B cell (primary cell): Measurements from ENCODE around the gene ARPIN. TPM values are rescaled to one million over a fixed set of nuclear protein-coding genes. Genes with fewer than 3 reads are reported as not detected.
"Not testable (repeated sequence)": the region's sequence is repeated elsewhere in the genome, so short reads cannot be mapped to it uniquely, and the experiment has no call there.

ENCODE experiments used
- ATAC-seq: fragments of 200-7000 bp; cut with Tn5 transposase; one replicate; pipeline ENCODE4 v1.10.0; 2021; ENCODE audit warnings: low read depth, mild to moderate bottlenecking, moderate number of reproducible peaks, moderate library complexity
- CTCF ChIA-PET: fragments of 350-600 bp; sonication (Branson Sonifier 250); formaldehyde crosslinking; loops from one replicate; lab custom pipeline; 2021; ENCODE audit warnings: antibody characterized with exemption, inconsistent platforms; lab: Charles Lee
- POLR2A ChIA-PET: fragments of 350-600 bp; sonication (Branson Sonifier 250); formaldehyde crosslinking; loops from one replicate; lab custom pipeline; 2021; ENCODE audit warnings: antibody characterized with exemption; lab: Charles Lee
- DNase-seq: peaks from one replicate; pipeline ENCODE4 v3.0.0; 2013
- H2AFZ ChIP-seq: 2 replicates; pipeline ENCODE4 v1.6.1; 2012; ENCODE audit warnings: mild to moderate bottlenecking, low read depth, low read length; ENCODE audit not compliant: insufficient read depth, poor library complexity, severe bottlenecking
- H3K27ac ChIP-seq, 2 donors: 1 replicate in 1 of 2; 2 replicates in 1 of 2; pipeline ENCODE4 v1.5.1; 2012 to 2013; ENCODE audit warnings: low read length in 2 of 2, mild to moderate bottlenecking in 2 of 2, moderate library complexity in 1 of 2
- H3K27me3 ChIP-seq, 4 experiments: fragments of 200-600 bp in 1 of 4; sonication (generic) in 1 of 4; replicated peaks in 1 of 4; 1 replicate in 2 of 4; 2 replicates in 2 of 4; pipeline versions ENCODE4 v1.6.1 to v1.7.0; 2013 to 2016; ENCODE audit warnings: low read length in 3 of 4, mild to moderate bottlenecking in 2 of 4, mixed read lengths in 1 of 4, moderate library complexity in 1 of 4; ENCODE audit not compliant: insufficient read depth in 4 of 4, control insufficient read depth in 3 of 4; ENCODE audit errors: control extremely low read depth in 1 of 4
- H3K36me3 ChIP-seq, 2 experiments: replicated peaks in 1 of 2; 1 replicate in 1 of 2; 2 replicates in 1 of 2; pipeline versions ENCODE4 v1.6.1 to v1.7.1; 2013; ENCODE audit warnings: low read length in 1 of 2; ENCODE audit not compliant: insufficient read depth in 2 of 2, control insufficient read depth in 1 of 2; ENCODE audit errors: control extremely low read depth in 1 of 2, extremely low read depth in 1 of 2
- H3K4me1 ChIP-seq, 2 donors: fragments of 200-600 bp in 1 of 2; sonication (generic) in 1 of 2; 1 replicate in 1 of 2; 2 replicates in 1 of 2; pipeline versions ENCODE4 v1.5.1 to v1.6.1; 2013 to 2017; ENCODE audit warnings: low read length in 2 of 2; ENCODE audit not compliant: control insufficient read depth in 2 of 2, insufficient read depth in 2 of 2
- H3K4me2 ChIP-seq: replicated peaks from 2 replicates; pipeline ENCODE3; 2012; ENCODE audit warnings: mild to moderate bottlenecking, low read depth, low read length; ENCODE audit not compliant: poor library complexity, severe bottlenecking
- H3K4me3 ChIP-seq, 5 experiments: fragments of 200-600 bp in 1 of 5; sonication (generic) in 1 of 5; 1 replicate in 3 of 5; 2 replicates in 2 of 5; pipeline versions ENCODE4 v1.5.1 to v1.7.0; 2011 to 2016; ENCODE audit warnings: low read length in 4 of 5, mild to moderate bottlenecking in 4 of 5, low read depth in 2 of 5, control low read depth in 1 of 5, moderate library complexity in 1 of 5; ENCODE audit not compliant: insufficient read depth in 1 of 5; ENCODE audit errors: control extremely low read depth in 1 of 5, extremely low read depth in 1 of 5
- H3K79me2 ChIP-seq: fragments of 200-600 bp; sonication (generic); one replicate; pipeline ENCODE4 v1.6.0; 2016; ENCODE audit warnings: low read length; ENCODE audit not compliant: control insufficient read depth, insufficient read depth
- H3K9ac ChIP-seq: fragments of 200-600 bp; sonication (generic); 2 replicates; pipeline ENCODE4 v1.6.1; 2017; ENCODE audit warnings: mild to moderate bottlenecking, low read length, moderate library complexity
- H3K9me3 ChIP-seq, 3 donors: one replicate each; pipeline versions ENCODE4 v1.6.1 to v1.7.1; 2013; ENCODE audit warnings: low read length in 2 of 3; ENCODE audit not compliant: control insufficient read depth in 2 of 3, insufficient read depth in 1 of 3; ENCODE audit errors: control extremely low read depth in 1 of 3
- H4K20me1 ChIP-seq: 2 replicates; pipeline ENCODE4 v1.6.0; 2012; ENCODE audit warnings: mild to moderate bottlenecking, low read length; ENCODE audit not compliant: insufficient read depth, control insufficient read depth, poor library complexity, severe bottlenecking
- H3K27ac Mint-ChIP-seq: one replicate; pipeline ENCODE4 v1.8.0; 2021; ENCODE audit warnings: mixed read lengths
- H3K27me3 Mint-ChIP-seq: one replicate; pipeline ENCODE4 v1.8.0; 2021; ENCODE audit warnings: mixed read lengths
- H3K4me1 Mint-ChIP-seq: one replicate; pipeline ENCODE4 v1.8.0; 2021; ENCODE audit warnings: mixed read lengths
- H3K4me3 Mint-ChIP-seq: one replicate; pipeline ENCODE4 v1.8.0; 2021; ENCODE audit warnings: mixed read lengths
- H3K9me3 Mint-ChIP-seq: one replicate; pipeline ENCODE4 v1.8.0; 2022; ENCODE audit warnings: mixed read lengths; ENCODE audit not compliant: insufficient read depth
- CTCF ChIP-seq: fragments of 200-600 bp; IDR thresholded peaks from one replicate; pipeline ENCODE4 v1.8.0; 2022; ENCODE audit warnings: antibody characterized with exemption, mild to moderate bottlenecking
- EZH2 ChIP-seq: IDR thresholded peaks from 2 replicates; pipeline ENCODE4 v1.6.1; 2012; ENCODE audit warnings: borderline replicate concordance, low read depth, mild to moderate bottlenecking, moderate library complexity, low read length; ENCODE audit not compliant: insufficient read depth, poor library complexity, severe bottlenecking
- WGBS: methylation state at CpG from one replicate; pipeline ENCODE4 v1.1.5; 2013; ENCODE audit warnings: missing lambda C conversion rate; ENCODE audit not compliant: insufficient coverage; 5-methylcytosine and 5-hydroxymethylcytosine counted together
- intact Hi-C: fragments of 100-400 bp; cut with micrococcal nuclease; formaldehyde crosslinking; loops from one replicate; pipeline ENCODE4 v1.10.0; 2022
- polyA plus RNA-seq: library from polyadenylated mRNA; depleted of rRNA; stranded (reverse); fragments of >200 nt; gene quantifications from 2 replicates; pipeline ENCODE4 v1.2.3, GENCODE V29; 2012
- total RNA-seq, 2 donors: library from RNA; stranded (reverse); fragments of 120-200 nt in 1 of 2; gene quantifications; 1 replicate in 1 of 2; 2 replicates in 1 of 2; pipeline versions ENCODE4 v1.2.3 to v1.2.4, GENCODE V29; 2013 to 2022

ARPIN gene
- total and polyA plus RNA-seq, 2 donors (not counting 1 experiment from before 2014, with no cell fraction given): 0.10 TPM

DNA sequence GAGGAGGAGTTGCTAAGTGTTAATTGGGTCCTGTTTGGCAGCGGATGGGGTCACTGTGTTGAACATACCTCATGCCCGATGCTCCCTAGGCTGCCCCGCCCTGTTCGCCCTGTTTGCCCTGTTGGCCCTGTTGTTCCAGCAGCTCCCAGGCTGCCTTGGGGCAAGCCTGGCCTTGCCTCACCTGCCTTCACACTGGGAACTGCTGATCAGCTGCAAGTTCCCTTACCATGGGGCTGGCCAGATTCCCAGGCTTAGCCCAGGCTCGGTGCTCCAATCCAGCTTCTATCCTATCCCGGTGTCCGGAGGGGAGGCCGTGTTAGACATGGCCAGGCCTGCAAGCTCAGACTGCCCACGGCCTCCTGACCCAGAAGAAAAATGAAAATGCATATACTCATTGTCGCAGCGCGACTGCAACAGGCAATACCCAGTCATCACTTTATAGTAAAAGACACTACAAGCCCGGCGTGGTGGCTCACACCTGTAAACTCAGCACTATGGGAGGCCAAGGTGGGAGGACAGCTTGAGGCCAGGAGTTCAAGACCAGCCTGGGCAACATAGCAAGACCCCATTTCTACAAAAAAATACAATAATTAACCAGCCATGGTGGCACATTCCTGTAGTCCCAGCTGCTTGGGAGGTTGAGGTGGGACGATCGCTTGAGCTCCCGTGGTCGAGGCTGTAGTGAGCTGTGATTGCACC, 45.5 kb upstream of the ARPIN start:
- WGBS: 92% methylated on average over 11 of the region's 18 CpGs
- H3K4me3 ChIP-seq: no peak overlapping the region
- H3K27me3 ChIP-seq: no peaks in the 10 kb centered on the region
- no peak overlapping the region for H3K27ac ChIP-seq
- Mint-ChIP-seq H3K9me3 (no peaks in the 10 kb centered on the region), H3K27ac (no peak overlapping the region), H3K4me1 (no peaks in the 10 kb centered on the region), H3K27me3 (no peaks in the 10 kb centered on the region), H3K4me3 (no peak overlapping the region)
- TF ChIP-seq EZH2 (no peak), CTCF (no peak)
- no peaks in the 10 kb centered on the region for H3K4me1 ChIP-seq
- no peaks in the 10 kb centered on the region for H3K36me3 ChIP-seq
- H3K4me2 ChIP-seq: no peak overlapping the region
- ChIA-PET POLR2A (no interaction called here), CTCF (interaction anchor here (0.7 to 1.0 kb wide), 3 partner anchors 83 to 113 kb away, joined by 3 to 5 read pairs (median 3); no protein-coding TSS in a partner anchor)
- no peaks in the 10 kb centered on the region for H4K20me1 ChIP-seq
- DNase-seq (no peak), ATAC-seq (no peak)
- no peak overlapping the region for H3K9ac ChIP-seq
- intact Hi-C loops: no loop called here
- no peaks in the 10 kb centered on the region for H3K79me2 ChIP-seq
- H2AFZ ChIP-seq: no peak overlapping the region
- H3K9me3 ChIP-seq: peaks cover 0 to 5% (median 2%) of the 10 kb centered on the region in 3 donors

DNA sequence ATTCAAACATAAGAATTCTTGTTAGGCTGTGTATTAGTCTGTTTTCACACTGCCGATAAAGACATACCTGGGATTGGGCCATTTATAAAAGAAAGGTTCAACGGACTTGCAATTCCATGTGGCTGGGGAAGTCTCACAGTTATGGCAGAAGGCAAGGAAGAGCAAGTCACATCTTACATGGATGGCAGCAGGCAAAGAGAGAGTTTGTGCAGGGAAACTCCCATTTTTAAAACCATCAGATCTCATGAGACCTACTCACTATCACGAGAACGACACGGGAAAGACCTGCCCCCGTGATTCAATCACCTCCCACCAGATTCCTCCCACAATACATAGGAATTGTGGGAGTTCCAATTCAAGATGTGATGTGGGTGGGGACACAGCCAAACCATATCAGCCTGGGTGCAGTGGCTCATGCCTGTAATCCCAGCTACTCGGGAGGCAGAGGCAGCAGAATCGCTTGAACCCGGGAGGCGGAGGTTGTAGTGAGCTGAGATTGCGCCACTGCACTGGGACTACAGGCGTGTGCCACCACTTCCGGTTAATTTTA, 42.8 kb upstream of the ARPIN start:
- H3K4me1 Mint-ChIP-seq, H2AFZ ChIP-seq, H3K79me2 ChIP-seq, H3K4me3 ChIP-seq, H3K27ac ChIP-seq, H3K9ac ChIP-seq, DNase-seq, H3K9me3 Mint-ChIP-seq, H3K27me3 Mint-ChIP-seq, H3K27ac Mint-ChIP-seq, H3K4me3 Mint-ChIP-seq, ATAC-seq, H3K4me1 ChIP-seq, H3K4me2 ChIP-seq, POLR2A ChIA-PET, H3K9me3 ChIP-seq, intact Hi-C loops, CTCF ChIA-PET, H3K36me3 ChIP-seq, H4K20me1 ChIP-seq, H3K27me3 ChIP-seq: not testable (repeated sequence)
- 97% methylated on average over 9 of the region's 13 CpGs for WGBS
